ENCODE data around the gene TTLL3. TPM values are rescaled to one million over a fixed set of nuclear protein-coding genes. Genes with fewer than 3 reads are reported as not detected.
"Not testable (repeated sequence)": the region's sequence is repeated elsewhere in the genome, so short reads cannot be mapped to it uniquely, and the experiment has no call there.

The TTLL3 gene
- total RNA-seq, 4 donors from 2014 or later: 42.4 to 594 (median 143) TPM

DNA sequence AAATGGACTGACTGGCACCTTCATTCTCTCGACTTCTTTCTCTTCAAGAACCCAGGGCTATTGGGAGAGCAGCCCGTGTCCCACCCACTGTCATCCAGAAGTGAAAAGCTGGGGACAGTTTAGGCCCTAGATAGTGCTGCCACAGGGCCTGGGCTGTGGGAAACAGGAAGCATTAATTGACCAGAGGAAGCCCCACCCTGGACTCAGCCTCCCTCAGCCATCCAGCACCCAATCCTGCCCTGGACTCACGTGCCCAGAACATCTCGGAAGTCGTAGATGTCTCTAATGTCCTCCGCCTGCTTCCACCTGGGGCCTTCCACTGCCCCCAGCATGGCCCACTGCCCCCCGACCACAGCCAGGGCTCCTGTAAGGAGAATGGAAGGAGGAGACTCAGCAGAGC lies 42.6 kb upstream of the TTLL3 start:
- peak overlapping the region in 1 of 4 donors; percentile 39 for H3K27ac ChIP-seq
- no peaks in the 10 kb centered on the region for H3K27me3 ChIP-seq
- DNase-seq: no peak
- H3K36me3 ChIP-seq: no peaks in the 10 kb centered on the region
- peaks cover 0 to 22% (median 6%) of the 10 kb centered on the region in 4 donors for H3K4me1 ChIP-seq
- no peaks in the 10 kb centered on the region for H3K9me3 ChIP-seq
- H3K4me3 ChIP-seq: no peak overlapping the region
- TF ChIP-seq POLR2A (IDR thresholded peaks at IDR 0.05): no peak
- TF ChIP-seq, protein P1, sequence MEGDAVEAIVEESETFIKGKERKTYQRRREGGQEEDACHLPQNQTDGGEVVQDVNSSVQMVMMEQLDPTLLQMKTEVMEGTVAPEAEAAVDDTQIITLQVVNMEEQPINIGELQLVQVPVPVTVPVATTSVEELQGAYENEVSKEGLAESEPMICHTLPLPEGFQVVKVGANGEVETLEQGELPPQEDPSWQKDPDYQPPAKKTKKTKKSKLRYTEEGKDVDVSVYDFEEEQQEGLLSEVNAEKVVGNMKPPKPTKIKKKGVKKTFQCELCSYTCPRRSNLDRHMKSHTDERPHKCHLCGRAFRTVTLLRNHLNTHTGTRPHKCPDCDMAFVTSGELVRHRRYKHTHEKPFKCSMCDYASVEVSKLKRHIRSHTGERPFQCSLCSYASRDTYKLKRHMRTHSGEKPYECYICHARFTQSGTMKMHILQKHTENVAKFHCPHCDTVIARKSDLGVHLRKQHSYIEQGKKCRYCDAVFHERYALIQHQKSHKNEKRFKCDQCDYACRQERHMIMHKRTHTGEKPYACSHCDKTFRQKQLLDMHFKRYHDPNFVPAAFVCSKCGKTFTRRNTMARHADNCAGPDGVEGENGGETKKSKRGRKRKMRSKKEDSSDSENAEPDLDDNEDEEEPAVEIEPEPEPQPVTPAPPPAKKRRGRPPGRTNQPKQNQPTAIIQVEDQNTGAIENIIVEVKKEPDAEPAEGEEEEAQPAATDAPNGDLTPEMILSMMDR (IDR thresholded peaks at IDR 0.05): no peak

DNA sequence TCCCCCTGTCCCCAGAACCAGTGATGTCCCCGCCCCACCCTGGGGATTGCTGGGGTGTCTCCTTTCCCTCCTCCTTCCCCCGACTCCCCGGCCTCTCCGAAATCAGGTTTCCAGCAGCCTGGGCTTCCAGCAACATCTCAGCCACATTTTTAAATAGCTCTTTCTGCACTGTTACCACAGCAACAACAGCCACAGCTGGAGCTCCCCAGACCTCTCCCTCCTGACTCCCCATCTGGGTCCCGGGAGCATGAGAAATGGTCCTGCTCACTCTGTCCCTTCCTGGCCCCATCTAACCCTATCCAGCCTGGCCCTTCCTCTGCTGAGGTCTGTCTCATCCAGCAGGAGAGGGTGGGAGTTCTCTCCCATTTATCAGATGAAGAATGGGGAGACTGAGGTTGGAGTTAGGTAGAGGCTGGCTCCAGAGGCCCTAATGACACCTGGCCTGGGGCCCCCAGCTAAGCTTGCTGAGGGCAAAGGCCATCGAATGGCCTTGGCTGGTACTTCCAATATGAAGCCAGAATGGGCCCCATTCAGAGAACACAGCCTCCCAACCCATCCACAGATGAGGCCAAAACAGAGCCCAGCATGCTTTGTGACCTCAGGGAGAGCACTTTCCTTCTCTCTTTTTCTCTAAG lies 41.8 kb upstream of the TTLL3 start:
- no peak for TF ChIP-seq POLR2A (IDR thresholded peaks at IDR 0.05)
- TF ChIP-seq, protein P1 (IDR thresholded peaks at IDR 0.05): no peak
- no peaks in the 10 kb centered on the region for H3K36me3 ChIP-seq
- no peaks in the 10 kb centered on the region for H3K9me3 ChIP-seq
- no peaks in the 10 kb centered on the region for H3K27me3 ChIP-seq
- H3K4me3 ChIP-seq: no peak overlapping the region
- peak overlapping the region in 1 of 4 donors; percentile 70 for H3K27ac ChIP-seq
- H3K4me1 ChIP-seq: peaks cover 0 to 22% (median 6%) of the 10 kb centered on the region in 4 donors
- no peak for DNase-seq

DNA sequence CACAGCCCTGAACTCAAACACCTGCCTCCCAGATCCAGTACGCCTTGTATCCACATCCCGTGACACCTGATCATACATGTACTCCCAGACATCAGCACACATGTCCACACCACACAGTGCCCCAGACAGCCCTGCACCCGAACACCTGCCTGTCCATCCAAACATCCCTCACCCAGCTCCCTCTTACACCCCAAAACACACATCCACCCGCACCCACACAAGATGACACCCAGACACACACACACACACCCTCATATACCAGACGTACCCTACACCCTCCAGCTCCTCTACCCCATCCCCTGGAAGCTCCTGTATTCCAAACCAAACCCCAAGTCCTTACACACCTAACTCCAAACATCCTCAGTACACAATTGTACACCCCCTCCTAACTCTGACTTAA lies 41.0 kb upstream of the TTLL3 start:
- no peak for DNase-seq
- TF ChIP-seq, protein P1 (IDR thresholded peaks at IDR 0.05): no peak
- no peak for TF ChIP-seq POLR2A (IDR thresholded peaks at IDR 0.05)
- peak overlapping the region; percentile 29 to 87 (median 76) for H3K27ac ChIP-seq
- H3K9me3 ChIP-seq: no peaks in the 10 kb centered on the region
- no peaks in the 10 kb centered on the region for H3K27me3 ChIP-seq
- H3K4me1 ChIP-seq: peaks cover 0 to 22% (median 6%) of the 10 kb centered on the region in 4 donors
- no peaks in the 10 kb centered on the region for H3K36me3 ChIP-seq
- peak overlapping the region; percentile 25 to 74 (median 56) for H3K4me3 ChIP-seq

DNA sequence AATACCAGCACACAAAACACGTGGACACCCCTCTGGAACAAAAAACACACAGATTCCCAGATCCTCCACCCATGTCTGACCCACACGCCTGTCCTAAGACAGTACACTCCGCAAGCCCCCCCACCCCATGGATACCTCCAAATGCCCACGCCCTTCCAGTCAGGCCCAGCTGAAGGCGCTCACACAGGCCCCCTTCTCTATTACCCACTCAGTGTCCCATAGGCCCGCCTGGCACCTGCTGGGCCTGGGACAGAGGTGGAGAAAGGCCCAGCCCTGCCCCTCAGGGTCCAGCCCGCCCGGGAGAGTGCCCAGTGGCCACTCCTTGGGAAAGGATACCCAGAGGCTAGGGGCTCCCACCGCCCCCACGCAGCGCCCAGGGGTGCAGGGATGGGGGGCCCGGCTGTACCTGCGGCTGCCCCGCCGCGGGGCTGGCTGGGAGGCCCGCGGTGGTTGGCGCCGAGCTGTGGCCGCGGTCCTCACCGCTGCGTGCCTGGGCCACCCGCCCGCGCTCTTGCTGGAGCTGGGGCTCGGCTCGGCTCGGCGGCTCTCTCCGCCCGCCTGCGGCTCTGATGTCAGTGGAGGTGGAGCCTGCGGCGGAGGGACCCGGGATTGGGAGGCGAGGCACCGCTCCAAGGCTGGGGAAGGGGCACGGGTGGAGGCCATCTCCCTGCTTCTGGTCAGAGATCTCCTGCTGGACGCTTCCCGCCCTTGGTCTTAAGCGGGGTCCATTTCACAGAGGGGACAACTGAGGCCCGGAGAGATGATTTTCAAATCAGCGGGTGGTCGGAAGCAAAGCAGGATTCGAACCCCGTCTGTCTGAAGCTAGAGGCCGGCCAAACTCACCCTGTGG lies 40.4 kb upstream of the TTLL3 start, which contains the start of gene CAMK1:
CAMK1 (minus strand) TSS at position 522 of the 850 bp plus-strand sequence. CDS start 2,198 bp downstream, outside the sequence.
- Histone ChIP-seq H3K36me3 (no peaks in the 10 kb centered on the region), H3K27ac (peak within 1 kb of the TSS; percentile 29 to 87 (median 76)), H3K4me3 (peak within 1 kb of the TSS; percentile 25 to 74 (median 56)), H3K27me3 (no peaks in the 10 kb centered on the region), H3K4me1 (peaks cover 0 to 22% (median 6%) of the 10 kb centered on the region in 4 donors), H3K9me3 (no peaks in the 10 kb centered on the region)
- peak; percentile 51 to 55 for TF ChIP-seq POLR2A (IDR thresholded peaks at IDR 0.05)
- TF ChIP-seq, protein P1 (IDR thresholded peaks at IDR 0.05): no peak
- DNase-seq: peak; percentile 53 to 83 (median 82)

DNA sequence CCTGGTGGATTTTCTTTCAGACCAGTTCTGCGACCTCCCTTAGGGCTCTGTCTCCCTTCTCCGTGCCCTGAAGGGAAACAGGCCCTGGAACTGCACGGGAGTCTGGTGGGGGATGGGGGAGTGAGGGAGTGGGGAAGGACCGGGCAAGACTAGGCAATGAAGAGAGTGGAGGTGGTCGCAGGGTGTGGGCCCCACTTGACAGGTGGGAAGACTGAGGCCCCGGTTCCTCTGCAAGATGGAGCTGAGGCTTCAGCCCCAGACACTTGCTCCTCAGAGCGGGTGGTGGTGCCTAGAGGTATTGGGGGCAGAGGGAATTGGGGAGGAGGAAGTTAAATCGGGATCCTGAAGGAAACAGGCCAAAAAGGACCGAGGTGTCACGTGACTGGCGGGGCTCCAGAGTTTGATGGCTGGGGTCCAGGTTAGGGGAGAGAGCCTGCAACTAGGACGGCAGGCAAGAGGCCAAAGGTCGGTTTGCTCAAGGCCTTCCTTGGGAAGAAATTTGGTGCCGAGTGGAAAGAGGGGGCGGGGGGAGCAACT lies 39.7 kb upstream of the TTLL3 start:
- peak; percentile 36 to 87 (median 77) for DNase-seq
- peak overlapping the region; percentile 29 to 87 (median 76) for H3K27ac ChIP-seq
- H3K4me3 ChIP-seq: peak overlapping the region; percentile 25 to 74 (median 56)
- no peaks in the 10 kb centered on the region for H3K9me3 ChIP-seq
- no peaks in the 10 kb centered on the region for H3K27me3 ChIP-seq
- no peak for TF ChIP-seq POLR2A (IDR thresholded peaks at IDR 0.05)
- TF ChIP-seq, protein P1 (IDR thresholded peaks at IDR 0.05): no peak
- H3K4me1 ChIP-seq: peaks cover 0 to 22% (median 6%) of the 10 kb centered on the region in 4 donors
- H3K36me3 ChIP-seq: no peaks in the 10 kb centered on the region

DNA sequence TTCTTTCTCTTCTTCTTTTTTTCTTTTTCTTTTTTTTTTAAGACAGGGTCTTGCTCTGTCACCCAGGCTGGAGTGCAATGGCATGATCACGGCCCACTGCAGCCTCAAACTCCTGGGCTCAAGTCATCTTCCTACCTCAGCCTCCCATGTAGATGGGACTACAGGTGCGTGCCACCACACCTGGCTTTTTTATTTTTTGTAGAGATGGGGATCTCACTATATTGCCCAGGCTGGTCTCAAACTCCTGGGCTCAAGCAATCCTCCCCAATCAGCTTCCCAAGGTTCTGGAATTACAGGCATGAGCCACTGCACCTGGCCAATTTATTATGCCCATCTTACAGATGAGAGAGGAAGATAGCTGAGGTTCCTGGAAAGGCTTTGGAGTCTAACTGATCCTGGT lies 39.1 kb upstream of the TTLL3 start:
- H3K27me3 ChIP-seq, DNase-seq, H3K9me3 ChIP-seq, H3K4me3 ChIP-seq, H3K36me3 ChIP-seq: not testable (repeated sequence)
- Histone ChIP-seq H3K4me1 (peaks cover 0 to 22% (median 6%) of the 10 kb centered on the region in 4 donors), H3K27ac (peak overlapping the region in 1 of 4 donors; percentile 82)

Data from Peyer's patch (tissue), 4 donors.